H1 (cell line): ENCODE measurements around the gene AP2B1. TPM values are rescaled to one million over a fixed set of nuclear protein-coding genes. Genes with fewer than 3 reads are reported as not detected.

ENCODE experiments used
- CTCF ChIA-PET: fragments of 300-600 bp; sonication (Branson Sonifier 250); formaldehyde crosslinking; loops from one replicate; lab custom pipeline; 2021; ENCODE audit not compliant: partially characterized antibody; lab: Charles Lee
- POLR2A ChIA-PET: fragments of 300-600 bp; sonication (Branson Sonifier 250); formaldehyde crosslinking; loops from one replicate; lab custom pipeline; 2021; ENCODE audit warnings: inconsistent platforms; ENCODE audit not compliant: partially characterized antibody; lab: Charles Lee
- DNase-seq, 2 experiments: peaks; one replicate each; pipeline versions ENCODE4 v3.0.0 to v3.0.0-alpha.2; 2010 to 2022; ENCODE audit warnings: low spot score in 2 of 2, low read depth in 1 of 2, mixed read lengths in 1 of 2
- FAIRE-seq: peaks from 2 replicates; lab custom pipeline; 2011; peaks lifted over from hg19 to GRCh38; lab: Jason Lieb, UNC
- H2AFZ ChIP-seq: 2 replicates; pipeline ENCODE4 v1.8.1; 2012; ENCODE audit warnings: low read length, inconsistent platforms
- H2AK5ac ChIP-seq: 2 replicates; pipeline ENCODE4 v1.6.1; 2013; ENCODE audit warnings: low read depth, low read length
- H2BK120ac ChIP-seq: replicated peaks from 2 replicates; pipeline ENCODE3; 2013; ENCODE audit warnings: low read depth, low read length, inconsistent platforms
- H2BK12ac ChIP-seq: 2 replicates; pipeline ENCODE4 v1.6.1; 2013; ENCODE audit warnings: low read depth, low read length
- H2BK15ac ChIP-seq: 2 replicates; pipeline ENCODE4 v1.6.1; 2013; ENCODE audit warnings: low read length
- H2BK20ac ChIP-seq: 2 replicates; pipeline ENCODE4 v1.6.1; 2013; ENCODE audit warnings: low read length
- H2BK5ac ChIP-seq: 2 replicates; pipeline ENCODE4 v1.6.1; 2013; ENCODE audit warnings: low read depth, low read length
- H3K14ac ChIP-seq: 2 replicates; pipeline ENCODE4 v1.6.1; 2013; ENCODE audit warnings: inconsistent platforms; ENCODE audit not compliant: insufficient read length
- H3K18ac ChIP-seq: 2 replicates; pipeline ENCODE4 v1.6.1; 2013; ENCODE audit warnings: low read length; ENCODE audit errors: extremely low read depth
- H3K23ac ChIP-seq: 2 replicates; pipeline ENCODE4 v1.6.1; 2013; ENCODE audit warnings: inconsistent platforms; ENCODE audit not compliant: insufficient read length
- H3K23me2 ChIP-seq: 2 replicates; pipeline ENCODE4 v1.6.1; 2013; ENCODE audit warnings: low read depth, low read length
- H3K27ac ChIP-seq: 2 replicates; pipeline ENCODE4 v1.6.1; 2011; ENCODE audit warnings: low read depth, low read length, inconsistent platforms
- H3K27me3 ChIP-seq, 4 experiments: replicated peaks in 1 of 4; 1 replicate in 1 of 4; 2 replicates in 3 of 4; pipeline versions ENCODE4 v1.6.1 to v1.8.1; 2011 to 2013; ENCODE audit warnings: low read length in 3 of 4, mild to moderate bottlenecking in 3 of 4, inconsistent platforms in 2 of 4, mixed read lengths in 2 of 4, moderate library complexity in 1 of 4; ENCODE audit not compliant: control insufficient read depth in 3 of 4, insufficient read depth in 3 of 4; ENCODE audit errors: extremely low read depth in 1 of 4
- H3K36me3 ChIP-seq, 4 experiments: 2 replicates each; pipeline versions ENCODE4 v1.6.1 to v1.8.1; 2011 to 2013; ENCODE audit warnings: mild to moderate bottlenecking in 4 of 4, low read length in 3 of 4, moderate library complexity in 2 of 4, control low read depth in 1 of 4, inconsistent platforms in 1 of 4; ENCODE audit not compliant: insufficient read depth in 4 of 4, control insufficient read depth in 2 of 4
- H3K4ac ChIP-seq: replicated peaks from 2 replicates; pipeline ENCODE3; 2013; ENCODE audit warnings: low read length, low read depth, mixed read lengths, inconsistent platforms; ENCODE audit not compliant: insufficient read length
- H3K4me1 ChIP-seq, 4 experiments: replicated peaks in 1 of 4; 1 replicate in 1 of 4; 2 replicates in 3 of 4; pipeline versions ENCODE4 v1.6.1 to v1.8.1; 2011 to 2013; ENCODE audit warnings: low read length in 3 of 4, inconsistent platforms in 2 of 4, mixed read lengths in 1 of 4; ENCODE audit not compliant: insufficient read depth in 4 of 4, control insufficient read depth in 3 of 4
- H3K4me2 ChIP-seq, 2 experiments: 2 replicates each; pipeline versions ENCODE4 v1.6.1 to v1.8.1; 2011 to 2013; ENCODE audit warnings: low read depth in 2 of 2, low read length in 2 of 2, control low read depth in 1 of 2, inconsistent platforms in 1 of 2, mild to moderate bottlenecking in 1 of 2; ENCODE audit not compliant: insufficient read depth in 1 of 2
- H3K4me3 ChIP-seq, 4 experiments: fragments of 200-600, 300-600 bp in 1 of 4; sonication (generic), shearing (Covaris generic), sonication (Bioruptor Twin) in 1 of 4; 2 replicates each; pipeline versions ENCODE4 v1.5.1 to v1.8.1; 2011 to 2016; ENCODE audit warnings: low read length in 4 of 4, low read depth in 3 of 4, control low read depth in 2 of 4, inconsistent platforms in 2 of 4, mild to moderate bottlenecking in 2 of 4, mixed read lengths in 1 of 4, moderate library complexity in 1 of 4; ENCODE audit not compliant: insufficient read depth in 2 of 4; ENCODE audit errors: extremely low read depth in 1 of 4
- H3K56ac ChIP-seq: replicated peaks from 2 replicates; pipeline ENCODE3; 2013; ENCODE audit warnings: low read depth, mild to moderate bottlenecking, mixed read lengths, low read length, inconsistent platforms; ENCODE audit not compliant: insufficient read length
- H3K79me1 ChIP-seq: 2 replicates; pipeline ENCODE4 v1.6.1; 2013; ENCODE audit warnings: low read depth, low read length, control low read depth
- H3K79me2 ChIP-seq, 2 experiments: 2 replicates each; pipeline versions ENCODE4 v1.6.1 to v1.8.1; 2012 to 2013; ENCODE audit warnings: low read length in 2 of 2, mild to moderate bottlenecking in 2 of 2, inconsistent platforms in 1 of 2; ENCODE audit not compliant: insufficient read depth in 2 of 2, control insufficient read depth in 1 of 2
- H3K9ac ChIP-seq, 4 experiments: replicated peaks in 1 of 4; 1 replicate in 1 of 4; 2 replicates in 3 of 4; pipeline versions ENCODE4 v1.6.1 to v1.8.1; 2011 to 2013; ENCODE audit warnings: low read depth in 3 of 4, low read length in 3 of 4, control low read depth in 2 of 4, mild to moderate bottlenecking in 2 of 4, moderate library complexity in 2 of 4, inconsistent platforms in 1 of 4; ENCODE audit errors: extremely low read depth in 1 of 4
- H3K9me3 ChIP-seq, 2 experiments: 2 replicates each; pipeline versions ENCODE4 v1.6.1 to v1.8.1; 2012 to 2013; ENCODE audit warnings: mild to moderate bottlenecking in 2 of 2, moderate library complexity in 2 of 2, control low read depth in 1 of 2, inconsistent platforms in 1 of 2, low read depth in 1 of 2, low read length in 1 of 2, mixed read lengths in 1 of 2; ENCODE audit not compliant: insufficient read depth in 2 of 2
- H4K20me1 ChIP-seq, 2 experiments: replicated peaks in 1 of 2; 2 replicates each; pipeline versions ENCODE3 to v1.8.1; 2011 to 2013; ENCODE audit warnings: inconsistent platforms in 2 of 2, low read length in 2 of 2, mild to moderate bottlenecking in 1 of 2; ENCODE audit not compliant: insufficient read depth in 2 of 2, control insufficient read depth in 1 of 2
- H4K5ac ChIP-seq: 2 replicates; pipeline ENCODE4 v1.6.1; 2013; ENCODE audit warnings: low read length, low read depth, mixed read lengths, inconsistent platforms; ENCODE audit not compliant: insufficient read length
- H4K8ac ChIP-seq: 2 replicates; pipeline ENCODE4 v1.8.0; 2013; ENCODE audit warnings: mild to moderate bottlenecking, moderate library complexity, low read length, inconsistent platforms; ENCODE audit not compliant: insufficient read depth; ENCODE audit errors: extremely low read depth
- H4K91ac ChIP-seq: replicated peaks from 2 replicates; pipeline ENCODE3; 2013; ENCODE audit warnings: low read length, mixed read lengths, inconsistent platforms; ENCODE audit not compliant: insufficient read length
- CBX8 ChIP-seq: fragments of 300-800, 300-1000 bp; sonication (generic); IDR thresholded peaks from 2 replicates; pipeline ENCODE4 v1.7.1; 2016; ENCODE audit warnings: low read depth, low read length, borderline replicate concordance
- CREB1 ChIP-seq: IDR thresholded peaks from 2 replicates; pipeline ENCODE4 v1.6.1; 2012; ENCODE audit warnings: inconsistent platforms
- GTF2F1 ChIP-seq: IDR thresholded peaks from 2 replicates; pipeline ENCODE4 v1.6.1; 2012; ENCODE audit warnings: low read depth, low read length, improper control_type of control experiment, borderline replicate concordance
- HDAC6 ChIP-seq: IDR thresholded peaks from one replicate; pipeline ENCODE4 v1.7.1; 2012; ENCODE audit warnings: low read depth, mild to moderate bottlenecking, inconsistent platforms, low read length, moderate library complexity
- PHF8 ChIP-seq: fragments of 200-600 bp; sonication (generic); conservative IDR thresholded peaks from 2 replicates; pipeline ENCODE4 v1.7.1; 2012; ENCODE audit warnings: low read depth, mild to moderate bottlenecking, inconsistent platforms, low read length, moderate library complexity
- POLR2AphosphoS5 ChIP-seq: IDR thresholded peaks from 2 replicates; pipeline ENCODE4 v1.6.1; 2011; ENCODE audit warnings: low read depth, low read length
- POU5F1 ChIP-seq: IDR thresholded peaks from 2 replicates; pipeline ENCODE4 v1.6.1; 2011; ENCODE audit warnings: low read depth, mild to moderate bottlenecking, low read length, moderate library complexity
- SIRT6 ChIP-seq: IDR thresholded peaks from one replicate; pipeline ENCODE4 v1.7.1; 2012; ENCODE audit warnings: low read length, inconsistent platforms
- TAF7 ChIP-seq: optimal IDR thresholded peaks from 2 replicates; pipeline ENCODE3; 2011; ENCODE audit warnings: low read depth, mild to moderate bottlenecking, inconsistent platforms, low read length, moderate library complexity, borderline replicate concordance
- YY1 ChIP-seq: IDR thresholded peaks from 2 replicates; pipeline ENCODE4 v1.6.1; 2011; ENCODE audit warnings: low read depth, mild to moderate bottlenecking, low read length
- WGBS, 2 experiments: shearing (Covaris generic) in 1 of 2; methylation state at CpG; one replicate each; pipeline versions ENCODE4 v1.1.6 to v1.1.7; 2013 to 2015; ENCODE audit warnings: low lambda C conversion rate in 2 of 2, mixed read lengths in 2 of 2, inconsistent platforms in 1 of 2, low coverage in 1 of 2, missing lambda C conversion rate in 1 of 2; ENCODE audit not compliant: insufficient replicate concordance in 2 of 2, insufficient coverage in 1 of 2, insufficient read length in 1 of 2; ENCODE audit errors: extremely low coverage in 1 of 2, missing lambda C conversion rate in 1 of 2; 5-methylcytosine and 5-hydroxymethylcytosine counted together
- polyA plus RNA-seq, 7 experiments: library from polyadenylated mRNA; depleted of rRNA in 3 of 7; stranded (reverse) in 5 of 7; unstranded in 2 of 7; fragments of >200 nt in 5 of 7; fragments of 200-250 nt in 2 of 7; gene quantifications; 1 replicate in 5 of 7; 2 replicates in 1 of 7; 4 replicates in 1 of 7; pipeline versions ENCODE4 v1.2.1 to v1.2.3, GENCODE V29; 2011 to 2013; ENCODE audit warnings: missing spikeins in 2 of 7, mixed read lengths in 2 of 7
- total RNA-seq: library from RNA; stranded (reverse); fragmentation: NEBNext Ultra II Directional; extraction: Animal tissue kit (Norgen Biotek cat#: 25700); gene quantifications from 2 replicates; pipeline ENCODE4 v1.2.1, GENCODE V29; 2021

The AP2B1 gene
- total and polyA plus RNA-seq, 2 of the 8 experiments (the other 6 are each of a cell fraction or from before 2014, with no cell fraction given): 95.5 to 199 TPM

DNA sequence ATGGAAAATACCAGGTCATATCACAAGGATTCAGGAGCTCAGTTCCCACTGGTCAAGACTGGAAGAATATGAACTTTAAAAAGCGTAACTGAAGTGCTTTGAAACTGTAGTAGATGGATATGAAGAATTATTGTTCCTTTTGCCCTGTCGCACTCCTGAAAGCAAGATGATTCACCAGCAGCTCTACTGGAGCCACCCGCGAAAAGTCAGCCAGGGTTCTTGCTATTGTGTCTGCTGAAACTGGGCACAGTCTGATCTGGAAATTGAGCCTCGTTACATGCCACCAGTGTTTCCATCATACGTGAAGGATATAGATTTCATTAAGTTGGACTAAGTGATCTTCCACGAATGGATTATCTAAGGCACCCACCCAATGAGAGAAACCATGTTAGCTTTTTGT, 16.6 kb downstream of the AP2B1 start:
- CTCF ChIA-PET: interaction anchor here (0.7 to 2.1 kb wide), 4 partner anchors 8 to 205 kb away, joined by 3 to 12 read pairs (median 3); no protein-coding TSS in a partner anchor

More for the DNA sequence above, 16.6 kb downstream of the AP2B1 start:
- POLR2A ChIA-PET: no interaction called here
- no peak overlapping the region for H4K91ac ChIP-seq
- peaks cover 17 to 70% (median 40%) of the 10 kb centered on the region in 4 experiments for H3K36me3 ChIP-seq
- no peak for TF ChIP-seq CREB1
- TF ChIP-seq POLR2AphosphoS5: no peak
- TF ChIP-seq TAF7: no peak
- TF ChIP-seq YY1: no peak
- no peak for TF ChIP-seq GTF2F1
- no peak for TF ChIP-seq PHF8
- no peak for TF ChIP-seq SIRT6
- no peak for TF ChIP-seq CBX8
- TF ChIP-seq POU5F1: no peak
- TF ChIP-seq HDAC6: no peak
- H3K14ac ChIP-seq: no peak overlapping the region
- no peak overlapping the region for H2BK12ac ChIP-seq
- no peak overlapping the region for H2BK5ac ChIP-seq
- H2BK15ac ChIP-seq: no peak overlapping the region
- H3K23ac ChIP-seq: no peak overlapping the region
- H3K9ac ChIP-seq: no peak overlapping the region
- no peaks in the 10 kb centered on the region for H3K9me3 ChIP-seq
- peaks cover 2 to 3% of the 10 kb centered on the region in 2 experiments for H4K20me1 ChIP-seq
- no peak overlapping the region for H3K18ac ChIP-seq
- H3K23me2 ChIP-seq: no peaks in the 10 kb centered on the region
- no peak overlapping the region for H2AFZ ChIP-seq
- no peak overlapping the region for H2AK5ac ChIP-seq
- H2BK120ac ChIP-seq: no peak overlapping the region
- no peak overlapping the region for H3K56ac ChIP-seq
- H3K4ac ChIP-seq: no peak overlapping the region
- FAIRE-seq: no peak
- no peaks in the 10 kb centered on the region for H3K4me1 ChIP-seq
- no peak overlapping the region for H2BK20ac ChIP-seq
- no peak overlapping the region for H3K27ac ChIP-seq
- DNase-seq: no peak
- H3K27me3 ChIP-seq: no peaks in the 10 kb centered on the region
- H4K5ac ChIP-seq: no peak overlapping the region
- WGBS, 2 experiments: 95% methylated on average over 7 of the region's 7 CpGs; no CpG with 5 or more reads in 1 of the 2 experiments
- no peak overlapping the region for H3K4me3 ChIP-seq
- H3K79me1 ChIP-seq: no peaks in the 10 kb centered on the region
- H3K4me2 ChIP-seq: no peak overlapping the region
- H4K8ac ChIP-seq: no peak overlapping the region
- H3K79me2 ChIP-seq: no peaks in the 10 kb centered on the region
